H1 (cell line): Measurements from ENCODE around the gene KLHDC7B. TPM values are rescaled to one million over a fixed set of nuclear protein-coding genes. Genes with fewer than 3 reads are reported as not detected.

Source experiments
- CTCF ChIP-seq, 3 experiments: IDR thresholded peaks; 1 replicate in 2 of 3; 2 replicates in 1 of 3; pipeline versions ENCODE4 v1.5.1 to v1.6.1; 2011; ENCODE audit warnings: low read length in 3 of 3, mild to moderate bottlenecking in 3 of 3, inconsistent platforms in 2 of 3, low read depth in 1 of 3, moderate library complexity in 1 of 3; ENCODE audit not compliant: insufficient read depth in 1 of 3; ENCODE audit errors: control extremely low read depth in 1 of 3
- SAP30 ChIP-seq: fragments of 300-600 bp; sonication (generic); IDR thresholded peaks from 2 replicates; pipeline ENCODE4 v1.7.1; 2012; ENCODE audit warnings: low read length, moderate library complexity, mild to moderate bottlenecking, inconsistent platforms; ENCODE audit not compliant: insufficient read depth, insufficient replicate concordance
- polyA plus RNA-seq, 7 experiments: library from polyadenylated mRNA; depleted of rRNA in 3 of 7; stranded (reverse) in 5 of 7; unstranded in 2 of 7; fragments of >200 nt in 5 of 7; fragments of 200-250 nt in 2 of 7; gene quantifications; 1 replicate in 5 of 7; 2 replicates in 1 of 7; 4 replicates in 1 of 7; pipeline versions ENCODE4 v1.2.1 to v1.2.3, GENCODE V29; 2011 to 2013; ENCODE audit warnings: missing spikeins in 2 of 7, mixed read lengths in 2 of 7
- total RNA-seq: library from RNA; stranded (reverse); fragmentation: NEBNext Ultra II Directional; extraction: Animal tissue kit (Norgen Biotek cat#: 25700); gene quantifications from 2 replicates; pipeline ENCODE4 v1.2.1, GENCODE V29; 2021

KLHDC7B gene
- total and polyA plus RNA-seq, 2 of the 8 experiments (the other 6 are each of a cell fraction or from before 2014, with no cell fraction given): not detected

DNA sequence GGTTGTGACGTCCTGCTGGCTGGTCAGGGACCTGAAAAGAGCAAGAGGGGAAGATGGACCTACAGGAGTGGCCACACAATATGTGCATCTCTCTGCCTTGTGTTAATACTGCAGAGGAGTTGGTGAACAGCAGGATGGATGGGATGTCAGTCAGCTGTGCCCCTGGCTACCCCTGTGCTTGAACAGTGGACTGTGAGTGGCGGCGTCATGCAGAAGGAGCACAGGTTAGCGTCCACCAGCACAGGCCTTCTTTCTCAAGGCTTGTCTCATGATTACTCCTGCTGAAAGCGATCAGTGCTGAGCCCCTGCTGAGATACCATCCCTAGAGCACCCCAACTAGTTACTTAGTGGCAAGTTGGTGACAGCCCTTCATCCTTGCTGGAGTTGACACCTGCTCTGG is 40.7 kb downstream of the KLHDC7B start (continued):
- TF ChIP-seq CTCF (IDR thresholded peaks at IDR 0.05; ENCODE audit: control extremely low read depth in 1 of 3, insufficient read depth in 1 of 3, low read depth in 1 of 3, low read length in 3 of 3): no peak
- TF ChIP-seq SAP30: no peak
